GM21381 (cell line): ENCODE measurements around the gene PDZK1IP1.
A peak's percentile ranks its signal among the peaks of the same experiment; 100 is the strongest.
"Not testable (repeated sequence)": the region's sequence is repeated elsewhere in the genome, so short reads cannot be mapped to it uniquely, and the experiment has no call there.

Source experiments
- ATAC-seq: cut with Tn5 transposase; IDR thresholded peaks from one replicate; pipeline ENCODE4 v1.9.1; 2021; ENCODE audit warnings: mild to moderate bottlenecking, moderate library complexity; ENCODE audit not compliant: unreplicated experiment

PDZK1IP1 gene

GRCh38 chr1:47198214-47198613, 8.4 kb upstream of the PDZK1IP1 start:
- no peak for ATAC-seq

- no peak for ATAC-seq
These were observed 6.8 kb upstream of the PDZK1IP1 start for GRCh38 chr1:47196622-47197021.

GRCh38 chr1:47195981-47196380, 6.1 kb upstream of the PDZK1IP1 start:
- ATAC-seq: not testable (repeated sequence)

GRCh38 chr1:47194311-47194710, 4.5 kb upstream of the PDZK1IP1 start:
- ATAC-seq: no peak

- not testable (repeated sequence) for ATAC-seq
These were observed 3.7 kb upstream of the PDZK1IP1 start for GRCh38 chr1:47193496-47193895.

- ATAC-seq: peak; percentile 74
These were observed 2.9 kb upstream of the PDZK1IP1 start for GRCh38 chr1:47192458-47193384.

- no peak for ATAC-seq
These were observed 2.2 kb upstream of the PDZK1IP1 start for GRCh38 chr1:47191940-47192457.

GRCh38 chr1:47190857-47191256, 1.0 kb upstream of the PDZK1IP1 start:
- no peak for ATAC-seq

- ATAC-seq: no peak
These were observed 646 bp upstream of the PDZK1IP1 start for GRCh38 chr1:47190509-47190855.

- no peak for ATAC-seq
These were observed 748 bp downstream of the PDZK1IP1 start for GRCh38 chr1:47188791-47189785.

GRCh38 chr1:47187926-47188250, 1.9 kb downstream of the PDZK1IP1 start:
- ATAC-seq: no peak

- no peak for ATAC-seq
These were observed 2.5 kb downstream of the PDZK1IP1 start for GRCh38 chr1:47187231-47187925.

GRCh38 chr1:47186267-47187185, 3.3 kb downstream of the PDZK1IP1 start:
- no peak for ATAC-seq

GRCh38 chr1:47184822-47185677, 4.8 kb downstream of the PDZK1IP1 start:
- ATAC-seq: no peak

GRCh38 chr1:47184090-47184821, 5.6 kb downstream of the PDZK1IP1 start:
- no peak for ATAC-seq

- ATAC-seq: no peak
These were observed 6.3 kb downstream of the PDZK1IP1 start for GRCh38 chr1:47183308-47184089.

- no peak for ATAC-seq
These were observed 7.1 kb downstream of the PDZK1IP1 start for GRCh38 chr1:47182676-47183235.
